Activated T-cell treated with anti-CD3 and anti-CD28 coated beads, Interleukin-2, amount 50 U/mL, for 48 hours (primary cell): ENCODE data around the gene TCEAL8.
"Not testable (repeated sequence)": the region's sequence is repeated elsewhere in the genome, so short reads cannot be mapped to it uniquely, and the experiment has no call there.

ENCODE experiments used
- DNase-seq, 2 experiments: peaks; one replicate each; pipeline ENCODE4 v3.0.0-alpha.2; 2020

TCEAL8 gene

GRCh38 chrX:103254921-103255493 is at the start of gene TCEAL8:
Gene TCEAL8 (minus strand): TSS chrX:103255155. CDS start chrX:103253979, 1,176 bp downstream.
- DNase-seq, result peak; percentile 65 to 71

GRCh38 chrX:103304705-103305104 is 49.8 kb upstream of the TCEAL8 start:
- DNase-seq, result no peak

- no peak for DNase-seq
Observed at GRCh38 chrX:103293118-103293517, 38.2 kb upstream of the TCEAL8 start.

GRCh38 chrX:103279624-103280023 is 24.7 kb upstream of the TCEAL8 start:
- DNase-seq, result no peak

- DNase-seq, result no peak
Observed at GRCh38 chrX:103276581-103277002, 21.6 kb upstream of the TCEAL8 start, which contains the start of gene TCEAL5. Gene TCEAL5 (minus strand): TSS chrX:103276750. CDS start chrX:103274563, 2,187 bp downstream.

- DNase-seq, result no peak
Observed at GRCh38 chrX:103275947-103276567, 21.1 kb upstream of the TCEAL8 start.

GRCh38 chrX:103274284-103274683 is 19.3 kb upstream of the TCEAL8 start:
- DNase-seq, result no peak

GRCh38 chrX:103258275-103258674 is 3.3 kb upstream of the TCEAL8 start:
- no peak for DNase-seq

GRCh38 chrX:103256651-103257050 is 1.7 kb upstream of the TCEAL8 start:
- DNase-seq, result no peak

GRCh38 chrX:103254171-103254824 is 657 bp downstream of the TCEAL8 start:
- peak; percentile 57 to 58 for DNase-seq

GRCh38 chrX:103253608-103254007 is 1.3 kb downstream of the TCEAL8 start:
- DNase-seq, result no peak

GRCh38 chrX:103250977-103251376 is 4.0 kb downstream of the TCEAL8 start:
- DNase-seq, result no peak

- no peak for DNase-seq
Observed at GRCh38 chrX:103249805-103250204, 5.2 kb downstream of the TCEAL8 start.

GRCh38 chrX:103248553-103248952 is 6.4 kb downstream of the TCEAL8 start:
- DNase-seq, result no peak

GRCh38 chrX:103240155-103240554 is 14.8 kb downstream of the TCEAL8 start:
- DNase-seq, result no peak

- no peak for DNase-seq
Observed at GRCh38 chrX:103236296-103236695, 18.7 kb downstream of the TCEAL8 start.

GRCh38 chrX:103235608-103236007 is 19.3 kb downstream of the TCEAL8 start:
- DNase-seq, result not testable (repeated sequence)

- no peak for DNase-seq
Observed at GRCh38 chrX:103234869-103235268, 20.1 kb downstream of the TCEAL8 start.

- no peak for DNase-seq
Observed at GRCh38 chrX:103233263-103233662, 21.7 kb downstream of the TCEAL8 start.

- not testable (repeated sequence) for DNase-seq
Observed at GRCh38 chrX:103225918-103226317, 29.0 kb downstream of the TCEAL8 start.

- DNase-seq, result no peak
Observed at GRCh38 chrX:103220511-103221323, 34.2 kb downstream of the TCEAL8 start.

GRCh38 chrX:103215425-103215991 is 39.4 kb downstream of the TCEAL8 start:
- DNase-seq, result peak; percentile 27 to 32

GRCh38 chrX:103214870-103215424 is 40.0 kb downstream of the TCEAL8 start, which contains the start of gene BEX4:
Gene BEX4 (plus strand): TSS chrX:103215108. CDS start chrX:103216154, 1,046 bp downstream.
- peak; percentile 85 to 87 for DNase-seq
